Amniotic epithelial cell (primary cell): ENCODE results near the gene YAP1.

ENCODE experiments used
- DNase-seq: peaks from one replicate; pipeline ENCODE4 v3.0.0-alpha.2; 2010; ENCODE audit warnings: low read depth

Gene YAP1

DNA sequence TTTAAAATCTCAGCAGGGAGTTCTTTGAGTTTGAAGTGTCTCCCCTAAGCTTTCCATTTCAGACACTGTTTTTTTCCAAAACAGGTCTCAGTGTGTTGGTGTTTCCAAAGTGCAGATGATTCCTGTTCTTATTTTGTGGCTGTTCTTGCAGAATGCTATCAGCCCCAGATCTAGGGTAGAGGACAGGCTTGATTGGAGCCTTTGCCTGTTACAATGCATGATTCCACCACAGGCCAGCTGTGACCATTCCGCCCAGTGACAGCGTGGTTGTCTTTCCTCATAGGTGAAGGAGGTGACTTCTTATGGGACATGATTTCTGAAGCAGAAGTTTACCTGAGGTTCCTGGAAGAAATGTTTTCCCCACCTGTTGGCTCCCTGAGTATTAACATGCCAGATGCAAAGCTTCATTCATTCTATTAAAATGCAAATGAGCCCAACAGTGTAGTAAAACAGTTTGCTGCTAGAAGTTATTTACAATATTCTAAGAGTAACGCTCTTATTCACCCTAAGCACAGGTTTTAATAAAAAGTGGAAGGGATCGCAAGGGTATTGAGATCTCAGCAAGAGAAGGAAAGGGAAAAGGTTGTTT, 170.1 kb downstream of the YAP1 start:
- DNase-seq = no peak
